GM18502 (cell line): ENCODE data around the gene CDC14A.

Source experiments
- ATAC-seq: cut with Tn5 transposase; IDR thresholded peaks from one replicate; pipeline ENCODE4 v1.9.1; 2021; ENCODE audit warnings: mild to moderate bottlenecking; ENCODE audit not compliant: unreplicated experiment, poor library complexity

Gene CDC14A

GRCh38 chr1:100478816-100479215, 126.5 kb downstream of the CDC14A start:
- ATAC-seq, result no peak

GRCh38 chr1:100479620-100480338, 127.5 kb downstream of the CDC14A start:
- ATAC-seq, result no peak

GRCh38 chr1:100481303-100481702, 129.0 kb downstream of the CDC14A start:
- ATAC-seq, result no peak

- ATAC-seq, result no peak
Observed at GRCh38 chr1:100482167-100482566, 129.9 kb downstream of the CDC14A start.

GRCh38 chr1:100482748-100483147, 130.4 kb downstream of the CDC14A start:
- no peak for ATAC-seq

GRCh38 chr1:100483230-100483629, 130.9 kb downstream of the CDC14A start:
- ATAC-seq, result no peak

- ATAC-seq, result no peak
Observed at GRCh38 chr1:100485855-100486258, 133.6 kb downstream of the CDC14A start.

GRCh38 chr1:100494393-100495084, 142.2 kb downstream of the CDC14A start:
- ATAC-seq, result no peak

- ATAC-seq, result no peak
Observed at GRCh38 chr1:100496896-100497295, 144.6 kb downstream of the CDC14A start.

GRCh38 chr1:100497796-100498195, 145.5 kb downstream of the CDC14A start:
- ATAC-seq, result no peak

GRCh38 chr1:100499194-100499811, 147.0 kb downstream of the CDC14A start:
- ATAC-seq, result no peak

GRCh38 chr1:100502052-100502792, 149.9 kb downstream of the CDC14A start:
- ATAC-seq, result no peak

GRCh38 chr1:100506217-100506616, 153.9 kb downstream of the CDC14A start:
- no peak for ATAC-seq

GRCh38 chr1:100510451-100510850, 158.1 kb downstream of the CDC14A start:
- no peak for ATAC-seq

- ATAC-seq, result no peak
Observed at GRCh38 chr1:100511058-100511457, 158.8 kb downstream of the CDC14A start.

- ATAC-seq, result no peak
Observed at GRCh38 chr1:100511773-100512172, 159.5 kb downstream of the CDC14A start.

GRCh38 chr1:100512803-100513352, 160.6 kb downstream of the CDC14A start:
- no peak for ATAC-seq

GRCh38 chr1:100516857-100517256, 164.6 kb downstream of the CDC14A start:
- ATAC-seq, result no peak

- no peak for ATAC-seq
Observed at GRCh38 chr1:100517515-100517914, 165.2 kb downstream of the CDC14A start.

- no peak for ATAC-seq
Observed at GRCh38 chr1:100518023-100518422, 165.7 kb downstream of the CDC14A start.
